Stimulated activated CD8-positive, alpha-beta memory T cell treated with anti-CD3 and anti-CD28 coated beads, Interleukin-15, amount 100 ng/mL, for 48 hours (primary cell): ENCODE results near the gene MUS81.

ENCODE experiments used
- DNase-seq, 2 donors: peaks; one replicate each; pipeline ENCODE4 v3.0.0-alpha.2; 2020; ENCODE audit warnings: low read depth in 2 of 2

Gene MUS81

DNA sequence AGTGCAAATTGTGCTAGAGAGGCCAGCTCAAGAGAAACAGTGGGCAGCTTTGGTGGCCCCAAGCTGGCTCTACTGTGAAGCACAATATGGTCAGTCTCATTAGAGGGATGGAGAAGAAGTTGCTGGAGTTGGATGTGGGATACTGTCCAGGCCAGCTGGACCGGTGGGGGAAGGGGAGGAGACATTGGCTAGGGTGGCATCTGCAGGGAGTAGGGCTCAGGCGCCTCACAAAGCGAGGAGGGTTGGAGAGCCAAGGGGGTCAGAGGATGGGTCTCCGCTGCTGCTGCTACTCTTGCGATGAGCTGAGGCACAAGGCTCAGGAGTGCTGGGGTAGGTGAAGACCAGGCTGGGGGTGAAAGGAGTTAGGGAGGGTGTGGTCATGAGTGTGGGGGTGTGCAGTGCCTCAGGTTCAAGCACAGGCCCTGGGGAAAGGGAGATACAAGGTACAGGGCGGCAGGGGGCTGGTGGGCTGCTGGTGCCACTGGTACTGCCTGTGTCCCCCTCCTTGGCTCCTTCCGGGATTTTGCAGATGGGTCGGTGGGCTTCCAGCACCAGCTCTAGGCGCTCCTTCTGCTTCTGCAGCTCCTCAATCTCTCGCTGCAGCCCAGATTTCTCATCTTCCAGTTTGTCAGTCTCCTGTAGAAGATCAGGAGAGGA lies 32.6 kb downstream of the MUS81 start:
- DNase-seq = no peak

DNA sequence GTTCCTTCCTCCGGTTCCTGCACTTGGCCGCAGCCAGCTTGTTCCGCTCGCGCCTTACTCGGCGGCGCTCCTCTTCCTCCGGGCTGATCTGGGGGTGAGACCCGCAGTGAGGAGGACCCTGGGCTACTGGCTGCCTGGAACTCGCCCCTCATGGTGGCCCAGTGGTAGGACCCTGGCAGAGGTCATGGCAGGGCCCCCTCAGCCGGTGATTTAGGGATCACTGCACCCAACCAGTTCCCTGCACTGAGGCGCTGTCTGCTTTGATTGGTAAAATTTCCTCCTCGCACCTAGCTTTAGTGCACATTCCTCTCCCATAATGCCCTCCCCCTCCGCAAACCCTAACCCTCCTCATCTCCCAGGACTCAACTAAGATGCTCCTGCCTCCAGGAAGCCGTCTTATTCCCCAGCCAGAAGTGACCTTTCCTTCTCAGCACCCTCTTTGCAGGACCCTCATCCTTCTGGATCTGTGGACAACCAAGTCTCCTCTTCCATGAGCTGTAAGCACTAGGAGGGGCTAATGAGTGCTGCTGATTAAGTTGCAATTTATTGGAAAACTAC lies 33.9 kb downstream of the MUS81 start:
- DNase-seq = no peak

DNA sequence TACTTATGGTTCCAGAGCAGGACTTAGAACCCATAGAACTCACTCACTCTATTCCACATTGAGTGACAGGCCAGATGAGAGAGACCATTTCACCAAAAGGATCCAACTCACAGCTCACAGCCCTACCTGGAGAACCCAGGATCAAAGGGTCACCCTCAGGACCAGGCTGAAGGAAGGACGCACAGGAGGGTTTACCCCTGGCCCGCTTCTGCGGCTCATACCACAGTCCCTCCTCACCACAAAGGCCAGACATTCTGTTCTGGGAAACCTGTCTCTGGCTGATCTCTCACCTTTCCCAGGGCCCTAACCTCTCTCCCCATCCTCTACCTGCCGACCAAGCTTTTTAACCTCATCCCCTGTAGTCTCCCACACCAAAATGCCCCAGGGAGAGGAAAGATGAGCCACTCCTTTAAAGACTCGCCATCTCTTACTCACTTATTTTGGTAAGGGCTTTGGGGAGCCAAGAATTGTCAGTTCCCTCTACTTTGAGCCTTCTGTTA lies 35.3 kb downstream of the MUS81 start:
- DNase-seq = no peak

DNA sequence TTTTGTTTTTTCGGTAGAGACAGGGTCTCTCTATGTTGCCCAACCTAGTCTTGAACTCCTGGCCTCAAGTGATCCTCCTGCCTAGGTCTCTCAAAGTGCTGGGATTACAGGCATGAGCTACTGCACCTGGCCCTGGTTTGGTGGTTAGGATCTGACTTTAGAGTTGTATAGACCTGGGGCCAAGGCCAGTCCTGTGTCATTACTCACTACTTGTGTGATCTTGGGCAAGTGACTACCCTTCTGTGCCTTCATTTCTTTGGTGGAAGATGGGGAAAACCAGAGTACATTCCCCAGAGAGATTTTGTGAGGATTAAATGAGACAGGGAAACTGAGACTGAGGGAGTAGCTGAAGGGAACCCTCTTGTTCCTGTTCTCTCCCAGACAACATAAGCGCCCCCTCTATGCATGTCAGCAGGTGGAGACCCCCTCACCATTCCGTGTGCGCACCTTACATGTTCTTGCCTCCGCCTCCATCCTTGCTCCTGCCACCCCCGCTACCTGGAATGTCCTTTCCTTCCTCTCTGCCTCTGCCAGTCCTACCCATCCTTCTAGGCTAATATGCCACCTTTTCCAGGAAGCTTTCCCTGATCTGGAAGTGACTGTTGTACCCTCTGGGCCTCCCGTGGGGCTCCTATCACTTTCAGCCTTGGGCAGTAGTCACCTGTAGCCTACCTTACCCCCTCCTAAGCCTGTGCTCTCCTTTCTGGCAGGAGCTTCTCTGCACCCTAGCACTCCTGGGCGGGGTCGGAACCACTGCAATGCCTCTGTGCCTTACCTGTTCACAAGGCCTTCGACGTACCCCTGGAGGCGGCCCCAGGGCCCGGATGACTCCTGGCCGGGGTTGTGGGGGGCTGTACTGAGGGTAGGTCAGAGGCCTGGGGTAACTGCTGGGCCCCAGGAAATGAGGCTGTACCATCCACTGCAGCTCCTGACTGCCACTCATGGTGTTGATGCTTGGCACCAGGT lies 36.1 kb downstream of the MUS81 start:
- DNase-seq = no peak

DNA sequence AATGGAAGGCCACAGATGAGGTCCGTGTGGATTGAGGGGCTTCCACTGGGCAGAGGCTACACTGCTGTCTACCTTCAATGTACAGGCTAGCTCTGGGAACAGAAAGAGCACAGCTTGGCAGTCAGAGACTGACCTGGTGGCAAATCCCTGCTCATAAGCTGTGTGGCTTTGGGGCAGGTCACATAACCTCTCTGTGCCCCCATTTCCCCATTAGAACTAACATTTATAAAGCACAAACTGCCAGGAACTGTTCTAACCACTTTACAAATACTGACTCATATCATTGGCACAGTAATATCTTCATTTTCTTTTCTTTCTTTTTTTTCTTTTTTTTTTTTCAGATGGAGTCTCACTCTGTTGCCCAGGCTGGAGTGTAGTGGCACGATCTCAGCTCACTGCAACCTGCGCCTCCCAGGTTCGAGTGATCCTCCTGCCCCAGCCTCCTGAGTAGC lies 36.8 kb downstream of the MUS81 start:
- no peak for DNase-seq

DNA sequence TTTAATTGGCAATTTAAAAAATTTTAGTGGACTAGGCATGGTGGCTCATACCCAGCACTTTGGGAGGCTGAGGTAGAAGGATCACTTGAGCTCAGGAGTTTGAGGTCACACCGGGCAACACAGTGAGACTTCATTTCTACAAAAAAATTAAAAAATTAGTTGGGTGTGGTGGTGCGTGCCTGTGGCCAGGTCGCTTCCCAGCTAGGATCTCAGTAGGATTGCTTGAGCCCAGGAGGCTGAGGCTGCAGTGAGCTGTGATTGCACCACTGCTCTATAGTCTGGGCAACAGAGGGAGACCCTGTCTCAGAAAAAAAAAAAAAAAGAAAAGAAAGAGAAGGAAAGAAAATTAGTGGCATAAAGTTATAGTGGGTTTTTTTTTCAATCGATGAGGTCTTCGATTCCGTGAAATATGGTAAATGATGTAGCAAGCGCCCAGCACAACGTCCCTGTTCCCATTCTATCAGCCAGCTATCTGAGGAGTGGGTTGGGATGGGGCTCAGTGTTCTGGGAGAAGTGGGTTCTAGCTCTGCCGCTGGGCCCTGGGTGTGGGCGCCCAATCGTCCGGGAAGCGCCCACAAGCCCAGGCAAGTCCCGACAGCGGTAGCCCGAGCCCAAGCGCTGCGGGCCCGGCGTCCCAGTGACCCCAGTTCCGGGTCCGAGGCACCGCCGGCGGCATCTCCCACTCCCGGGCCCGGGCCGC lies 38.6 kb downstream of the MUS81 start:
- DNase-seq = no peak

DNA sequence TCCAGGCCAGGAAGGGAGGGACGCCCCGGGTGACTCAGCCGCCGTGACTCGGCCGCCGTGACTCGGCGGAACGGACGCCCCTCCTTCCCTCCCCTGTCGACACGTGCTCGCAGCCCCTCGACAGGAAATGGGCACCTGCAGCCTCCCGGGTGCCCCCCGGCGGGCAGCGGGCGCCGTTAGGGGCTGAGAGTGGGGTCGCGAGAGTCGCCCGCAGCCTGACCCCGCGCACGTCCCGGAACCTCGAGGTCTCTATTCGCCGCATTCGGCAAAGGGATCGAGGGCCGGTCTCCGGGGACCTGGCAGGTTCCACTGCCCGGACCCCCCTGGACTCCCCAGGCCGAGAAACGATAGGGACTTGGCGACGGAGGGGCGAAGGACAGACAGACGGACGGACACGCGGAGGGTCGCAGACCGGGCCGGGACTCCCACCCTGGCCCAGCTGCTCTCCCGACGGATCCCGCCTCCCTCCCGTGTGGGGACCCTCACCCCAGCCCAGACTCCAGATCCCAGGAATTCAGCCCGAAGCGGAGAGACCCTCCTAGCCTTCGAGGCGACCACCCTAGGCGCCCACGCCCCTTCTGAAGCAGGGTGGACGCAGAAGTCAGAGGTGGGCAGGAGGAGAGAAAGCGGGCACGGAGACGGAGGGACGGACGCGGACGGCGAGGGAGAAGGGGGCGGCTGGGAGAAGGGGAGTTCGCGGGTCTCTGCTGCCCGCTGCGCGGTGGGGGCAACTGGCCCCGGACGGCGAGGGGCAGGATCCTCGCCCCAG lies 39.3 kb downstream of the MUS81 start:
- peak; percentile 74 to 78 for DNase-seq

DNA sequence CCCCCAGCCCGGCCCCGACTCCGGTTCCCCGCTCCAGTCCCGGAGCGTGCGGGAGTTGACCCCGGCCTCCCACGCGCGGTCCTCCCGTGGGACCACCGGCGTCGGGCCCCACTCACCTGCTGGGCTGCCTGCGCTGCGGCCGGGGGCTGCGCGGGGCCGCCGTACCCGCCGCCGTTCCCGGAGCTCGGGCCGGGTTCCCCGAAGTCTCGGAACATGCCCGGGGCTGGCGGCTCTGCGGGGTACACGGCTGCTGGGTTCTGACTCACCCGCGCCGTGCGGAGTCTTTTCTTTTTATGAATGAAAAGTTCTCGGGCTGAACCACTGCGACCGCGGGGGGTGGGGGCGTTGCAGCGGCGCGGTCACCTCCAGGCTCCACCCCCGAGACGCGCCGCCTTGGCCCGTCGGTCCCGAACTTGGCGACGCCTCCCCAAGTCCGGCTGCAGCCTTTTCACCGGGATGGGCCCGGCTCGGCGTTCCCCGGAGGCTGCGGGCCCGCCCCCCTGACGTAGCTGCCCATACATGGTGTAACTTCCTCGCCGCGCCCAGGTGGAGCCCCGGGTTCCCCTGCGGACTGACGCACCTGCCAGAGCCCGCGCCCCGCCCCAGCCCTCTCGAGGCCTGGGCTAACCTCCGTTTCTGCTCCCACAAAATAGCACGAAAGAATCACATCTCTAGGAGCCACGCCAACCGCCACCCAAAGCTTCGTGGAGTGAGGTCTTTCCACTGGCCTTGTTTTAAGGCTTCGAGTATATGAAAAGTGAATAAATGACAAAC lies 40.1 kb downstream of the MUS81 start, which contains the start of gene FOSL1:
FOSL1 (minus strand) TSS at position 264 of the 774 bp plus-strand sequence; CDS start at position 215, 49 bp downstream.
- DNase-seq = peak; percentile 94 to 96

DNA sequence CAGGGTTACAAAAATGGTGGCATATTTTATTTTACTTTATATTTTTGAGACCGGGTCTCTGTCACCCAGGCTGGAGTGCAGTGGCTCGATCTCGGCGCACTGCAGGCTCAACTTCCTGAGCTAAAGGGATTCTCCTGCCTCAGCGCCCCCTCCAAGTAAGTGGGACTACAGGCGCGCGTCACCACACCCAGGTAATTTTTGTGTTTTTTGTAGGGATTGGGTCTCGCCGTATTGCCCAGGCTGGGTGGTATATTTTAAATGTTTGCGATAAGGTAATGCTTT lies 40.6 kb downstream of the MUS81 start:
- DNase-seq = no peak

DNA sequence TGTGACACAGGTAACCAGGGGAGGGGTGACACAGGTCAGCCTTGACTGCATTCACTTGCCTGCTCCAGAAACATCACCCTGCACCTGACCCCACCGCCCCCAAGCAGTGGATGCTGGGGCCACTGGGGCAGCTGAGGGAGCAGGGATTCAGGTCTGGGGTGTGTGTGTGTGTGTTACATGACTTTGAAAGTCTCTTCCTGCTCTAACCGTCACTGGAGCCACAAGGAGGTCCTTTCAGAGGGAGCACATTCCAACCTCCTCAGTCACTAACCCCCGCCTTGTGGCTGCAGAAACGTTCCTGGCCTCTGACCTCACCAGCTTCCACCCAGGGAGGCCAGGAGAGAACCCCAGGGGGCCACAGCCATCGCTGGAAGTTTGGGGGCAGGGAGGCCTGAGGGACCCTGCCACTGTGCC lies 42.8 kb downstream of the MUS81 start:
- no peak for DNase-seq

DNA sequence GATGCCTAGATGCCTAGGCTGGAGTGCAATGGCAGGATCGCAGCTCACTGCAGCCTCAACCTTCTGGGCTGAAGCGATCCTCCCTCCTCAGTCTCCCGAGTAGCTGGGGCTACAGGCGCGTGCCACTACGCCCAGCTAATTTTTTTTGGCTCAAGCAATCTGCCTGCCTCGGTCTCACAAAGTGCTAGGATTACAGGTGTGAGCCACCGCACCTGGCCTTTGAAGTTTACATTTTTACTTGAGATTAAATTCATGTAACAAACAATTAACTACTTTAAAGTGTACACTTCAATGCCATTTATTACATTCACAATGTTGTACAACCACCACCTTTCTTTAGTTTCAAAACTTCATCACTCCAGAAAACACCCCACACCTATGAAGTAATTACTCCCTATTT lies 43.5 kb downstream of the MUS81 start:
- no peak for DNase-seq

DNA sequence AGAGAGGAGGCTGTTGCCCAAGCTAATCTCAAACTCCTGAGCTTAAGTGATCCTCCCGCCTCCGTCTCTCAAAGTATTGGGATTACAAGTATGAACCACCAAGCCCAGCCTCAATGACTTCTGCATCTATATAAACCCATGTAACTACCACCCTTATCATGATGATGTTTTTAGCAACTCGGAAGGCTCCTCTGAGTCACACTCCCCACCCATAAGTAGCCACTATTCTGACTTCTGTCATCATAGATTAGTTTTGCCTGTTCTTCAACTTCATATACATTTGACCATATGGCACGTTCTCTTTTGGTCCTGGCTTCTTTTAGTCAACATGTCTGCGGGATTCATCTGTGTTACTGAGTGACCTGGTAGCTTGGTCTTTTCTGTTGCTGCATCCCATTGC lies 46.4 kb downstream of the MUS81 start:
- DNase-seq = no peak

DNA sequence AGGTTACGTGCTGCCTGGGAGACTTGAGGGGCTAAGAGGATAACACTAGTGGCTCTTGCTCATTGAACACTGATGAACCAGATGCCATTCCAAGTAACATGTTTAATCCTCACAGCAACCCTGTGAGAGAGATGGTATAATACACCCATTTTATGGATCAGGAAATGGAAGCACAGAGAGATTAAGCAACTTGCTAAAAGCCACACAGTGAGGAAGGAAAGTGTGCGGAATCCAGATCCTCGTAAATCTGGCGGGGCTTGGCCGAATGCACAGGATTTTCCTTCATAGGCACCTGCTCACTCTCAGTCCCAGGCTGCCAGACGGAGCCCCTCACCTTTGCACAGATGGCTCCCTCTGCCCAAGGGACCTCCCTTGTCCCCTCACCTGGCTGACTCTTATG lies 47.6 kb downstream of the MUS81 start:
- no peak for DNase-seq

DNA sequence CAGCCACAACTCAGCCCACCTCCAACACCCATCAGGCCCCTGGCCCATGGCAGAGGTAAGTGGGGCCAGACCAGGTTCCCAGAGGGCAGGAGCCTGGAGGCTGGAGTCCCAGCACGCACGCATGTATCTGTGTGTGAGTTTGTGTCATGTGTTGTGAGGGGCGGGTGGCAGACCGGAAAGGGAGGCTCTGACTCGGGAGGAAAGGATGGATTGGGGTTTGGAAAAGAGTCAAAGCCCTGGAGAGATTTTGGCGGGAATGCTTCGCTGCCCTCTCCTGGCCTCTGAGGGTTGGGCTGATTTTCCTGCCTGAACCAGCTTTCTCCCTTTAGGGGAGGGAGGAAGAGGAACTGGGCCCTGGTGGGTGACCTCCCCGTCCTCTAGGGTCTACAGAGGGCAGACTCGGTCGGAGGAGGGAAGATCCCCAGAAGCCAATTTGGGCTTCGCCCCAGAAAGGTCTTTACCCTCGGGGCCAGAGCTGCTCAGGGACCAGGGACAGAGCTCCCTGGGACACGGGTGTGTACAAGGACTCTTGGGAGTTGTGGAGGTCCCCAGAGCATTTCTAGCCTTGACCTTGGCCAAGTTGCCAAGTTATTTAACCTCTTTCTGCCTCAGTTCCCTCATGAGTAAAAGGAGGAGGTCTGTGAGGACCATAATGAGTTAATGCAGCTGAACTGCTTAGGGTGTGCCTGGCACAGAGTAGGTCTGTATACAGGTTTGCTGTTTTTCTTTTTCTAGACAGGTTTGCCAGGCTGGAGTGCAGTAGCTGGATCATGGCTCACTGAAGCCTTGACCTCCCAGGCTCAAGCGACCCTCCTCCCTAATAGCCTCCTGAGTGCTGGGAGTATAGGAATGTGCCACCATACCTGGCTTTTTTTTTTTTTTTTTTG lies 51.7 kb downstream of the MUS81 start:
- no peak for DNase-seq

DNA sequence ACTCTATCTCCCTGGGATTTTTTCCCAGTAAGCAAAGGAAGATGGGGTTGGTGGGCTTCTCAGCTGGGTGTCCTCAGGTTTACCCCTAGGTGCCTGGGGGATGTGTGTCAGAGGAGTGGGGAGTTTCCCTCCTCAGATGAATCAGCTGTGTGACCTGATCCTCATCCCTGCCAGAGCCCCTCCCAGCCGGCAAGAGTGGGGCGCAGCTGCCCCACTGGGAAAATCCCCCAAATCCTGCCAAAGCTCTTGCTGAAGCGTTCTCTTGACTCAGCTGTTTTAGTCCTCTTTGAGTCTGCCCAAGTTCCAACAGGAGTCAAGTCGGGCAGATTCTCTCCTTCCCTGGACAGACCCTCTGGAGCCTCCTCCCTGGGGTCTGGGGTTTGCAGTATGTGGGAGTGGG lies 52.6 kb downstream of the MUS81 start:
- DNase-seq = no peak

DNA sequence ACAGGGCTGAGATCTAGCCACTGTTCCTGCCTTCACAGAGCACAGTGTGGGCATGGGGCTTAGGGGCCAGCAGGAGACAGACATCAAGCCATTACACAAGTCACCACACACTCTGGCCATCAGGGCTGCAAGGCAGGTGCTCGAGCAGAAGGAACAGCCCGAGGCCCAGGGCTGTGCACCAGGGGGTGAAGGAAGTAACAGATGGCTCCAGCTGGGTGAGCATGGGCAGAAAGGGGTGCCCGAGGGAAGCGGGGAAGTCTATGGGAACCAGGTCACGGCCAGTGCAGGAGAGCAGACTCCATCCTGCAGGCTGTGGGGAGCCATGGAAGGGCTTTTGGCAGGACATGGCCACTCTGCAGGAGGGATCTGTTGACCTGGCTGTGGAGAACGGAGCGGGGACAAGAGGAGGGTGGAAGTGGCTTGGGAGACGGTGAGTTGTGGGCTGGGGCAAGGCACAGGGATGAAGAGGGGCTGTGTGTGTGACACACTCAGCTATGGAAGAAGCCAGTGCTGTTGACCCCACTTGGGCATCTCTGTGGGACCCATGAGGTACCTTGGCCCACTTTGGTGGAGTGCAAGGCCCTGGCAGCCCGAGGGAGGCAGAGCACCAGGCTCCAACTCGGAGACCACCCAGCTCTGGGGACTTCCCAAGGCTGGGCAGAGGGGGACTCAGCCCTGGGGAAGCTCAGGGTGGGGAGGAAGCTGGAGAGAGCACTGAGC lies 55.0 kb downstream of the MUS81 start:
- no peak for DNase-seq

DNA sequence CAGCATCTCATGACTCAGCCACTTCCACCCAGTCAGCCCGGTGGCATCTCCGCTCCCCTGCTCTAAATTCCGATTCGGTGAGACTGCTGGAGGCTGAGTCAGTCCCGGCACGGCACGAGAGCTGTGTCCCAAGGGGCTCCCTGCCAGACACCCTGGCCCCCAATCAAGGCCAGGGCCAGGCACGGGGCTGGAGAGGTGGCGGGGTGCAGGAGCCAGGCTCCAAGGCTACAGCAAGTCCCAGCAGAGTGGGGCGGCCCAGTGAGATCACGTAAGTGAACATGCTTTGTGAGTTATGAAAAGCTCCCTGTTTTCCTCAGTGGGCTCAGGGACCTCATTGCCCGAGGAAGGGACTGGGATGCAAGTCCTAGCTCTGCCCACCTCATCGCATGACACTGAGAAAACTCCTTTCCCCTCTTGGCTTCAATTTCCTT lies 55.6 kb downstream of the MUS81 start:
- DNase-seq = no peak
